Measurements from ENCODE around the gene HSF4.

Gene HSF4

DNA sequence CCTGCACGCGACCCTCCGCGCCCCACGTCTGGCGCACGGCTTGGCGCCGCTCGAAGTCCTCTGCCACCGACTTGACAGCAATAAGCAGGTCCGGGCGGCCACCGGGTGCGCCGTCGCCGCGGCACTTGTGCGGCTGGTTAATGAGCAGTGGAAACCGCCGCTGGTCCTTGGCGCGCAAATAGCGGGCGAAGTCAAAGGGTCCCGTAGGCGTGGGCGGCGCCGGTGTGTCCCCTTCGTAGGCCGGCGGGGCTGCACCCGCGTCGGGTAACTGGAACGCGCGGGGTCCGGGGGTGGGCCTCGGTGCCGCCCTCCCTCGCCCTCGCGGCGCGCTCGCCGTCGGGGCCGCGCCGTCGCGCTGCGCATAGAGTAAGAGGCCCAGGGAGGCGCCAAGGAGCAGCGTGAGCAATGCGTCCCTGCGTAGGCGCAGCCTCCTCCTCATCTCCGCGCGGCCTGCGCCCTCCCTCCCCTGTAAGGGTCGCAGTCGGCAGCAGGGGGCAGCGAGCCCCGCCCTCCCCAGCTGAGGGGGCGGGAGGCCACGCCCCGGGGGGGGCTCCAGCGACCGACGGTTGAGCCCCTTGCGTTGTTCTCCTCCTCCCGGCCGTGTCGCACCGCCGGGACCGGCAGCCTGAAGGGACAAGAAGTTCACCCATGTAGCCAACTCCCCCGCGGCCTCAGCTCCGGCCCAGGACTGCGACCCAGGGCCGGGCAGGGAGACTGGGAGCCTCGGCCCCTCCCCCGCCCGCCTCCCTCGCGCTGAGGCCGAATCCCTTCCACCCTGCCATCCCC, 14.3 kb upstream of the HSF4 start:
- peak; percentile 65 for DNase-seq (ENCODE audit: low read depth)

GRCh38 chr16:67150833-67151396, 13.6 kb upstream of the HSF4 start, which contains the start of gene B3GNT9:
Gene B3GNT9, minus strand, starts transcription at chr16:67150998. Its CDS starts 513 bp downstream, at chr16:67150485.
- peak; percentile 79 for DNase-seq (ENCODE audit: low read depth)

- DNase-seq (ENCODE audit: low read depth): no peak
These were observed 13.0 kb upstream of the HSF4 start for GRCh38 chr16:67151431-67152097.

DNA sequence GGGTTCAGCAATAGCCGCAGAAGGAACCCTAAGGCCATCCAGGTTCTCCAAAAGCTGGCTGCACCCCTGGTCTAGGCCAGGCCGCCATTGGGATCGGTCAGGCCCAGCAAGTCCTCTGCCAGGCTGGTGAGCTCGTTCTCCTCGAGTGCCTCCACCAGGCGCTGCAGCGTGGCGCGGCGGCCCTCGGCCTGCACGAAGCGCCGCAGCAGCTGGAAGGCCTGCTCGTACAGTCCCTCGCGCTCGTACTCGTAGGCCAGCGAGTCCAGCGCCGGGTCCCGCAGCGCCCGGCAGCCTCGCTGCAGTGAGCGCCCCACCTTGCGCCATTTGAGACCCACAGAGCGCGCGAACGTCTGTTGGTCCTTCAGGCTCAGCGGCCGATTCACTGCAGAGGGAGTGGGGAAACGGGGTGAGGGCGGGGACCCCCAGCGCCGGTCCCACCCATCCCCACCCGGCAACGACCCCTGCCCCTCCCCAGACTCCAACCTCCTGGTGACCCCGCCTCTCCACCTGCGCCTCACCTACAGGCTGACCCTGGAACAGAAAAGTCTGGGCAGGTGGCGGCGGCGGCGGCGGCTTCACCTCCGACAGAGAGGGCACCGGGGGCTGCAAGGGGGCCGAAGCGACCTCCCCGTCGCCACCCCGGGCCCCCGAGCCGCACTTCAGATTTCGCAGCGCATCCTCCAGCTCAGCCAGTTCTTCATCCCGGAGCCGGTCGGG, 9.8 kb upstream of the HSF4 start:
- DNase-seq (ENCODE audit: low read depth): no peak

GRCh38 chr16:67155295-67156142, 9.0 kb upstream of the HSF4 start:
- peak; percentile 71 for DNase-seq (ENCODE audit: low read depth)

GRCh38 chr16:67156143-67156844, 8.3 kb upstream of the HSF4 start:
- no peak for DNase-seq (ENCODE audit: low read depth)

DNA sequence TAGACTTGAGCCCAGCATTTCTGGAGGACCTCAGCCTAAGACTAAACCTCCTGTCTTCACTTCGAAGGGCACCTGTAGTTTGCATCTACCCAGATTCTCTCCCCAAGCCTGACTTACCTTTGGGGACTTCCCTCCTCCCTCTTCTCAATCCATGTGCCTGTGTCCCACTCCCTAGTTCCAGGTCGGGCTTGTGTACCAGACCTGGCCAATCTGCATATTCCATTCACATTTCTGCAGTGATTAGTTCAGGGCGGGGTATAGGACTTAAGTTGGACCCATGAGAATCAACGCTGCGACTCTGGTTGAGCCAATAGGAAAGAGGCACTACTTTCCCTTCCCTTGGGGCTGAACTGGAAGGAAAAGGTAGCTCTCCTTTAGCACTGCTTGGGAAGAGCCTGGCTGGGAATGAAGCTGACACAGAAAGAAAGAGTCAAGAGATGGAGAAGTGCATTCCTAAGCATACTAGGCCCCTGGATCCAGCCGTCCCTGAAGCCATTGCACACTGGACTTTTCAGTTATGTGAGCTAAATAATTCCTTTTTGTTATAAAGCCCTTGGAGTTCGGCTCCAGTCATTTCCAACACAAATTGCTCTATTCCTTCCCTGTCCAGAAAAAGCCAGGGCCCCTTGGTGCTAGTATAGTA, 7.3 kb upstream of the HSF4 start:
- no peak for DNase-seq (ENCODE audit: low read depth)

DNA sequence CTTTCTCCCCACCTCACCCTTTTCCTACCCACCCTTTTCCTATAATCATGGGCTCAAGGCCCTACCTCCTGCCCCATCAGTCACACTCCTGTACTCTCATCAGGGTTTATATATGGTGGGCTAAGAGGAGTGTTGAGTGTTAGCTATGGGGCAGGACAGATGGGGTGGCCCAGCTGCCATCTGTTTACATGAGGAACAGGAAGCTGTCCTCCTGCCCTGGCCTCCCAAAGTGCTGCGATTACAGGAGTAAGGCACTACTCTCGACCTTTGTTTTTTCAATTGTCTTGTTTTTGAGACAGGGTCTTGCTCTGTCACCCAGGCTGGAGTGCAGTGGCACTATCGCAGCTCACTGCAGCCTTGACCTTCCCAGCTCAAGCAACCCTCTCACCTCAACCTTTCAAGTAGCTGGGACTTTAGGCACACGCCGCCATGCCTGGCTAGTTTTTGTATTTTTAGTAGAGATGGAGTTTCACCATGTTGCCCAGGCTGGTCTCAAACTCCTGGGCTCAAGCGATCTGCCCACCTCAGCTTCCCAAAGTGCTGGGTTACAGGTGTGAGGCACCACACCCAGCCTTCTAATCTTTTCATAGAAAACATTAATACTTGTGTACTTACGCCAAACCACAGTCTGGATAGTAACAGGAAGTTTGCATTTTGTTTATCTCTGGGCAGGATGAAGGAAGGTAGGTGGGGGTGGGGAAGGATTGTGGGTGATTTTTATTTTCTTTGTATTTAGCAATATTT, 6.5 kb upstream of the HSF4 start:
- DNase-seq (ENCODE audit: low read depth): no peak

DNA sequence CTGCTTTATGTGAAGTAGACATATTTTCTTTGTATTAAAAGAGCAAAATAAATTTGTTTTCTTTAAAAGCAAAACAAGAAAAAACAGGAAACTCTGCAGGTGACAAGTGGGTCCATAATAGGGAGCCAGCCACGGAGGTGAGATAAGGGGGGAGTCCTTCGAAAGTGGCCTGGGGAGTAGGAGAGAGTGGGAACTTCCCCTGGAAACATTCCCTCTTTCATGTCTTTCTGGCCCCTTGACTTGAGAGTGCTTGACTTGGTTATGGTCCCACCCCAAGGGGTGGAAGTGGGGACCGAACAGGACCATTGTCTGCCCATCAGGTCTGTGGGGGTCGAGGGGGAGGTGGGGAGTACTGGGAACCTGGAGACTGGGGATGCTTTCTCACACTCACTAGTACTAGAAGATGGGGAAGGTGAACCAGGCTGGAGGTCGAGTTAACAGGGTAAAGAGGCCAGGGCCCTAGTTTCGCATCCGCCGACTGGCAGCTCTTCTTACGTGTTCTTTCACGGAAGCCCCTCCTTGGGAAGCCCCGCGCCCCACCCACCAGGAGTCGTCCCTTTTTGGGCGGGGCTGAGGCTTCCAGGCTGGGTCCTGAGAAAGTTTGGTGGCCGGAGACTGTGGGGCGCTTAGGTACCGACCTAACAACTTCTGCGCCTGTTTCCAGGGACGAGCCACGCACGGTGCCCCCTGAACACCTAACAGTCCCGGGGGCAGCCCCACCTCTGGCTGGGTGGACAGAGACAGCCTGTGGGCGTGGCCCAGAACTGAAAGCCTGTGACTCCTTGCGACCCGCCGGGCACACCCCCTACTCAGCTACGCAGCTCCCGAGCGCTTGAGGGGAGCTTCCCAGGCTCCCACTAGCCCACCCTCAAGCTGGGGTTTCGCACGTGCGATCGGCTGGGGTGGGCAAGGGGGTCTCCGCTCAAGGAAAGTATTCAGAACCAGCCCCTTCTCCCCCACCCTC, 5.6 kb upstream of the HSF4 start:
- DNase-seq (ENCODE audit: low read depth): peak; percentile 53

GRCh38 chr16:67161595-67162058, 2.9 kb upstream of the HSF4 start:
- DNase-seq (ENCODE audit: low read depth): no peak

DNA sequence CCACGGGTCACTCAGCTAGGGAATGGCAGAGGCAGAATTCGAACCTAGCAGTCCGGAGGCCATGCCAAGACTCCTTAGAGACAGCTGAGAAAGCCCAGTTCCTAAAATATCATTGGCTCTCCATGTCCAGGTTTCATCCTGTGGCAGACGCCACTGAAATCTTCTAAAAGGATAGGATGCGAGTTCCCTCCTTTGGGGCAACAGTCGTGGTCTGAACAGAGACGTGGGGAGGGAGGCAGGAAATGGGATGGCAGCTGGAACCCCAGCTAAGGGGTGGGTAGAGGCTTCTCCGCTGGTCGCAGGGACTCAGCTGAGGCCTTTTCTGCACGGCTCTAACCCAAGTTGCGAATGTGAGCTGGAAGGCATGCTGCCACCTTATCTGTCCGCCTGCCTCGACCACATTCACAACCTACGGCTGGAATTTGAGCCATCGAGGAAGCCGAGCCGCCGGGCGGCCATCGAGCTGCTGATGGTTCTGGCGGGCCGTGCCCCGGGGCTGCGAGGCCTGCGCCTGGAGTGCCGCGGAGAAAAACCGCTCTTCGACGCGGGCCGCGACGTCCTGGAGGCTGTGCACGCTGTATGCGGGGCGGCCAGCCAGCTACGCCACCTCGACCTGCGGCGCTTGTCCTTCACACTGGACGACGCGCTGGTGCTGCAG, 1.9 kb upstream of the HSF4 start:
- no peak for DNase-seq (ENCODE audit: low read depth)

DNA sequence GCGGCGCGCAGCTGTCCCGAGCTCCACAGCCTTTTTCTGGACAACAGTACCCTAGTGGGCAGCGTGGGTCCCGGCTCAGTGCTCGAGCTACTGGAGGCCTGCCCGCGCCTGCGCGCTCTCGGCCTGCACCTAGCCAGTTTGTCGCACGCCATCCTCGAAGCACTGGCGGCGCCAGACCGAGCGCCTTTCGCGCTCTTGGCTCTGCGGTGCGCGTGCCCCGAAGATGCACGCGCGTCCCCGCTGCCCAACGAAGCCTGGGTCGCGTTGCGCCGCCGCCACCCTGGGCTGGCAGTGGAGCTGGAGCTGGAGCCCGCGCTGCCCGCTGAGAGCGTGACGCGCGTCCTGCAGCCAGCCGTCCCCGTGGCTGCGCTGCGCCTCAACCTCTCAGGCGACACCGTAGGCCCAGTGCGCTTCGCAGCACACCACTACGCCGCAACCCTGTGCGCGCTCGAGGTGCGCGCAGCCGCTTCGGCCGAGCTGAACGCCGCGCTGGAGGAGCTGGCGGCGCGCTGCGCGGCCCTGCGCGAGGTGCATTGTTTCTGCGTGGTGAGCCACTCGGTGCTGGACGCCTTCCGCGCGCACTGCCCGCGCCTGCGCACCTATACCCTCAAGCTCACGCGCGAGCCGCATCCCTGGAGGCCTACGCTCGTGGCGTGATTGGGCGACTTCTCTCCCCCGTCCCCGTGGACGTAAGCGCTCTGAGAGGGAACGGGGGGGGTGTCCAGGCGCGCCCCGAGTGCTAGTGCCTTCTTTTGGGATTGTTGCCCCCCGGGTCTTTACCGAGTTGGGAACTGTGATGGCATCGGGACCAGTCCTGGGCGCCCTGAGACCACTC, 1.2 kb upstream of the HSF4 start:
- DNase-seq (ENCODE audit: low read depth): peak; percentile 57

GRCh38 chr16:67163999-67164558, 466 bp upstream of the HSF4 start:
- DNase-seq (ENCODE audit: low read depth): no peak

DNA sequence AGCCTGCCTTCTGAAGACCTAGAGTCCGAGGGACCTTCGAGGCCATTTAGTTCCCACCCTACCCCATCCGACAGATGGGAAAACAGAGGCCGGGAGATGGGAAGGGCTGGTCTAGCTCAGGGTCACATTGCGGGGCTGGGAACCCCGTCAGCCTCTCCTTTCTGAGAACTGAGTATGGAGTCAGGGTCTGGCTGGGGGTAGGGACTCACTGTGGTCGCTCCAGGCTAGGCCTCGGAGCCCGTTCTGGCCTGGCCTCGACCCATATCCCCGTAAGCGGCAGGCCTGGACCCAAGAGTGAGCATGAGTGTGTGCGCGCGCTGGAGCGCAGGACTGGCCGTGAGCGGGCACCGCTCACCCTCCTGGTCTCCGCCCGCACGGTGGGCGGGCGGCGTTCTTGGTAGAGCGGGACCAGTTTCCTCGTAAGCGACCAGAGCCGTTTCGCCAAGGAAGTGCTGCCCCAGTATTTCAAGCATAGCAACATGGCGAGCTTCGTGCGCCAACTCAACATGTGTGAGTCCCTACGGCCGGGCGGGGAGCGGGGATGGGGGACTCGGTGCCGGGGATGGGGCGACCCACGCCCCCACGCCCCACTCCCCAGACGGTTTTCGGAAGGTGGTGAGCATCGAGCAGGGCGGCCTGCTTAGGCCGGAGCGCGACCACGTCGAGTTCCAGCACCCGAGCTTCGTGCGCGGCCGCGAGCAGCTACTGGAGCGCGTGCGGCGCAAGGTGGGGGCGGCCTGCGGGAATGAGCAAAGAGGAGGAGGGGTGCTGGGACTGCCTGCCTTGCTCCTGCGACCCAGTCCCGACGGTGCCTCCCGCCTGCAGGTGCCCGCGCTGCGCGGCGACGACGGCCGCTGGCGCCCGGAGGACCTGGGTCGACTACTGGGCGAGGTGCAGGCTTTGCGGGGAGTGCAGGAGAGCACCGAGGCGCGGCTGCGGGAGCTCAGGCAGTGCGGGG, 855 bp downstream of the HSF4 start:
- DNase-seq (ENCODE audit: low read depth): no peak

- no peak for DNase-seq (ENCODE audit: low read depth)
These were observed 1.6 kb downstream of the HSF4 start for GRCh38 chr16:67166110-67166547.
